Amygdala (tissue), 56 donors: Measurements from ENCODE around the gene AMZ1.
"Not testable (repeated sequence)": the region's sequence is repeated elsewhere in the genome, so short reads cannot be mapped to it uniquely, and the experiment has no call there.

Source experiments
- DNase-seq, 56 donors: peaks; one replicate each; lab custom pipeline; 2025; lab: John Stamatoyannopoulos, UW

AMZ1 gene

GRCh38 chr7:2666155-2666554, 21.8 kb upstream of the AMZ1 start:
- no peak for DNase-seq

- no peak for DNase-seq
Observed at GRCh38 chr7:2666588-2667250, 21.3 kb upstream of the AMZ1 start.

GRCh38 chr7:2667843-2668242, 20.2 kb upstream of the AMZ1 start:
- DNase-seq, result no peak

GRCh38 chr7:2668401-2668800, 19.6 kb upstream of the AMZ1 start:
- DNase-seq, result no peak

DNA sequence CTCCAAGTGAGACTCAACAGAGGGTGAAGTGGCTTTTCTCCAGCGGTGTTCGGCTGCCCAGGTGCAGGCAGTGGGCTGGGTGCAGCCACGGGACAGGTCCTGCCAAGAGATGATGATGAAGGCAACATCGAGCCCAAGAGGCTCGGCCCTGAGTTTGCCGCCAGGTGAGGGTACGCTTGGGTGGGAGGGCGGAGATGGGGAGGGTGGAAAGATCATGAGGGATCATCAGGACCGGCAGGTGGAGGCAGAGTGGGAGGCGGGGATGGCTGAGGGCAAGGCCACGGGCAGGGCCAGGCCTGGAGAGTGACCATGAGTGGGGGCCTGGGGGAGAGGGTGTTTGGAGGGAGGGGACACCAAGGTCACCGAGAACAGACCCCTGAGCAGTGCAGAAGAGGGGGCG, 17.8 kb upstream of the AMZ1 start:
- no peak for DNase-seq

DNA sequence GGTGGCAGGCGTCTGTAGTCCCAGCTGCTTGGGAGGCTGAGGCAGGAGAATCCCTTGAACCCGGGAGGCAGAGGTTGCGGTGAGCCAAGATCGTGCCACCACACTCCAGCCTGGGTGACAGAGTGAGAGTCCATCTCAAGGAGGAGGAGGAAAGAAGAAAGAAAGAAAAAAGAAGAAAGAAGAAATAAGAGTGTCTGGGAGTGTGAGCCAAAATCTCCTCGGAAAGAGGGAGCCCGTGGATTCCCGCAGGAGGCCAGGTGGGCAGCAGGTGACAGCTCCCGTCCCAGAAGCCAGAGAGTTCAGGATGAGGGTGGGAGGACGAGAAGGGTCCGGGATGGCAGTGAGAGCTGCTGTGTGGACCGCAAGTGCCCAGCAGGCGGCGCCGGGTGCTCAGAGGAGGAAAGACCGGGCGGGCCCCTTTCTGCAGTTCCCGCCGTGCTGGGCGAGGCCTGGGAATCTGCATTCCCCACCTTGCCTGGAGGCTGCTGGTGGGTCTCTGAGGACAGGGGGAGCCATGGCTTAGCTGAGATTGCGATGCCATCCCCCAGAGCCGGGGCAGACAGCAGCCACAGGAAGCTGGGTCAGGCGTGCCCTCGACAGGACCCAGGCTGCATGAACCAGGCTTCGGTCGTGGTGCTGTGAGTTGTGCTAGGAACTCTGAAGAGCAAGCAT, 17.1 kb upstream of the AMZ1 start:
- peak in 28 of 56 donors; percentile 16 to 74 (median 40) for DNase-seq

GRCh38 chr7:2673214-2673613, 14.8 kb upstream of the AMZ1 start:
- not testable (repeated sequence) for DNase-seq

DNA sequence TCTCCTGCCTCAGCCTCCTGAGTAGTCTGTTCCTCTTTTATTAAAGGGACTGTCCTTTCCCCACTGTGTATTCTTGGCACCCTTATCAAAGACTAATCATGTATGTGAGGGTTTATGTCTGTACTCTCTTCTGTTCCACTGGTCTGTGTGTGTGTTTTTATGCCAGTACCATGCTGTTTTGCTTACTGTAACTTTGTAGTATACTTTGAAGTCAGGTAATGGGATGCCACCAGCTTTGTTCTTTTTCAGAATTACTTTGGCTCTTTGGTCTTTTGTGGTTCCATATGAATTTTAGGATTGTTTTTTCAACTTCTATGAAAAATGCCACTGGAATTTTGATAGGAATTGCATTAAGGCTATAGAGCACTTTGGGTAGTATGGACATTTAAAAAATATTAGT, 14.1 kb upstream of the AMZ1 start:
- DNase-seq, result no peak

- DNase-seq, result no peak
Observed at GRCh38 chr7:2675256-2675764, 12.7 kb upstream of the AMZ1 start.

DNA sequence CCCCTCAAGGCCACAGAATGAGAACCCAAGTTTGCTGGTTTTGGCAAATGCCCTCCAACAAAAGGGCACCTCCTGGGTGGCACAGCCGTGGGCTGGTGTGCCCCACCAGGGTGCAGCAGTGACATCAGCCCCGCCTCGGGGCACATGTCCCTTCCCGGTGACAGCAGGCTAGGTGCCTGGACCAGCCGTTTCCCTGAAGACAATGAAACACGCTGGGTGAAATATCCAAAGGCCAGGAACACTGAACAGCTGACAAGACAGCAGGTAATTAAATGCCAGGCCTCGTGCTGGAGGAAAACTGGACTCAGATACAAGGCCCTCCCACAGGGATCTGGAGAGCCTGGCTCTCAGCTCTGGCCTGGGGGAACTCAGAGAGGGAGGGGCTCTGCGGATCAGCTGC, 11.4 kb upstream of the AMZ1 start:
- not testable (repeated sequence) for DNase-seq

- not testable (repeated sequence) for DNase-seq
Observed at GRCh38 chr7:2678454-2678853, 9.5 kb upstream of the AMZ1 start.

GRCh38 chr7:2679135-2680127, 8.6 kb upstream of the AMZ1 start:
- peak in 6 of 56 donors; percentile 9 to 56 (median 35) for DNase-seq

DNA sequence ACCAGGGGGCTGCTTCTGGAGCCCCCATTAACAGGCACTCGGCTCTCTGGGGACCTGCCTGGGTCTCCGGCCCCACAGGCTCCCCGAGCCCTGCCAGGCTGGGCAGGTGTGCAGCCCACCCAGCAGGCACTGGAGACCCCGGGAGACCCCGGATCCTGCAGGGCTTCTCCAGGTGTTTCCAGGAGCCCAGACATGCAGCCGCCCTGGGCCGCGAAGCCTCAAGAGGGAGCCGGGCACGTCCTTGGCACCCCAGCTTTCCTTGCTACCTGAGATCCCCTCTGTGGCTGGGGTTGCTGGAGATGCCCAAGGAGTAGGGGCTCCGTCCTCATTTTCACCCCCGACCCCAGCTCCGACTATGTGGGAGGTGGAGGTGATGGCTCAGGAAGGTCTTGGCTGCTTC, 7.7 kb upstream of the AMZ1 start:
- DNase-seq, result no peak

GRCh38 chr7:2680792-2681490, 7.1 kb upstream of the AMZ1 start:
- DNase-seq, result peak in 52 of 56 donors; percentile 29 to 90 (median 66)

DNA sequence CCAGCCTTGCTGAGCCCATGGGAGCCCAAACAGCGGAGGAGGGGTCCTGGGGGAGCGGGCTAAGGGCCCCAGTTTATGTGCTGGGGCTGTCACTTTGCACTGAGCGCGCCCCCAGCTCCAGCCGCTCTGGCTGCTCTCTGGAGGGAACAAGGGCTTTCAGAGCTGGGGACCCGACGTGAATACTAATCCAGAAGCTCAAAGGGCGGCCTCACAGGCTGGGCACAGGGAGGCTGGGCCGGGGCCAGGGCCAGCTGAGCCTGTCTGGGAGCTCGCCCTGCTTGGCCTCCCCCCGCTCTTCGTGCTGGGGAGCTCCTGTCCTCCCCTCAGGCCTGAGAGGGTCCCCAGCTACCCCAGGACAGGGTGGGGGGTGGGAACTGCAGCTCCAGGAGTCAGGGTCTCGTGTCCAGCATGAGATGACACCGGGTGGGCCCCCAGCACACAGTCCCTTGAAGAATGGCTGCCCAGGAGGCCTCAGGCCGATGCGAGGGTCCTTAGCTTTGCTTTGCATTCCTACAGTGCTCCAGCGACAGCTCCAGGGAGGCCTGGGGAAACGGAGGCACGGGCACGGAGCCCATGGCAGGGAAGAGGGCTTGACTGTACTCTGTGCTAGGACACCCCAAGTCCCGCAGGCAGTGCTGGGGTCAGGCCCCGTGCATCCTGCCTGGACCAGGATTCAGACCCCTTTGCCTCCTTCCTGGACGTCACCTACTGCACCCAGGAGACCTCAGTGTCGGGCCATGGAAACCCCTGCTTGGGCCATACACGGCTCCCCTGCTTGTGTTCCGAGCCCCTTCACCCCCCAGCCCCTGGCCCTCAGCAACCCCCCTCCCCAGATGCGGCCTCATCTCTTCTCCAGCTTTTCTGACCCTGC, 5.8 kb upstream of the AMZ1 start:
- DNase-seq, result peak; percentile 22 to 98 (median 88)

GRCh38 chr7:2684501-2684900, 3.5 kb upstream of the AMZ1 start:
- no peak for DNase-seq

DNA sequence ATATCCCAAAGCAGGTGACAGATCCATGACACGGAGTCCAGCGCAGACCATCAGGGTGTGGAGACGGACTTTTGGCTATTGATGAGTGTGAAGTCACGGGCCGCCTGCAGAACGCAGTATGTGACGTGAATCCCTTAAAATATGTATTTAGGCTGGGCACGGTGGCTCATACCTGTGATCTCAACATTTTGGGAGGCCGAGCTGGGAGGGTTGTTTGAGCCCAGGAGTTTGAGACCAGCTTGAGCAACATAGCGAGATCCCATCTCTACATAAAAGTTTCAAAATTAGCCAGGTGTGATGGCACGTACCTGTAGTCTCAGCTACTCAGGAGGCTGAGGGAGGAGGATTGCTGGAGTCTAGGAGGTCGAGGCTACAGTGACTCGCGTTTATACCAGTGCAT, 1.9 kb upstream of the AMZ1 start:
- DNase-seq, result no peak

DNA sequence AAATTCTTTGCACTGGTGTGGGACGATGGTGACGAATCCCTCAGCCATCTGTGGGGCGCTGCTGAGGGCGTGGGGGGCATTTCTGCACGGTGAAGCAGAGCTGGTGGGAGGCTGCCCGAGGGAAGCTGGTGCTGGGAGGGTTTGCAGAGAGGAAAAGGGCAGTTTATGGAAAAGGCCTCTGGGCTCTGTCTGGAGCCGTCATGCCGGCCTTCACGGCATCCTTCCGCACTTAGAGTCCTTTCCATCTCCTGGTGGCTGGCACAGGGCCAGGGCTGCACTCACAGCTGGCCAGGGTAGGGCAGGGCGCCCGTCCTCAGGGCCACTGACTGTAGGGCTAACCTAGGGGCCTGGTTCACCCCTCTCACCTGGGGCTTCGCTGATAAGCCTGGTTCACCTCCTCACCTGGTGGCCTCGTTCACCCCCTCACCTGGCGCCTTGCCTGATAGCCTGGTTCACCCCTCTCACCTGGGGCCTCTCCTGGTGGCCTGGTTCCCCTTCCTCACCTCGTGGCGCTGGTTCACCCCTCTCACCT, 598 bp upstream of the AMZ1 start:
- DNase-seq, result peak in 7 of 56 donors; percentile 25 to 53 (median 37)
